GDM1 (cell line): ENCODE data around the gene SPOCK1.
"Not testable (repeated sequence)": the region's sequence is repeated elsewhere in the genome, so short reads cannot be mapped to it uniquely, and the experiment has no call there.

Experiments
- DNase-seq: peaks from one replicate; lab custom pipeline; 2025; lab: John Stamatoyannopoulos, UW

The SPOCK1 gene

GRCh38 chr5:137263371-137264005 lies 235.6 kb downstream of the SPOCK1 start:
- no peak for DNase-seq

GRCh38 chr5:137262818-137263217 lies 236.3 kb downstream of the SPOCK1 start:
- no peak for DNase-seq

DNA sequence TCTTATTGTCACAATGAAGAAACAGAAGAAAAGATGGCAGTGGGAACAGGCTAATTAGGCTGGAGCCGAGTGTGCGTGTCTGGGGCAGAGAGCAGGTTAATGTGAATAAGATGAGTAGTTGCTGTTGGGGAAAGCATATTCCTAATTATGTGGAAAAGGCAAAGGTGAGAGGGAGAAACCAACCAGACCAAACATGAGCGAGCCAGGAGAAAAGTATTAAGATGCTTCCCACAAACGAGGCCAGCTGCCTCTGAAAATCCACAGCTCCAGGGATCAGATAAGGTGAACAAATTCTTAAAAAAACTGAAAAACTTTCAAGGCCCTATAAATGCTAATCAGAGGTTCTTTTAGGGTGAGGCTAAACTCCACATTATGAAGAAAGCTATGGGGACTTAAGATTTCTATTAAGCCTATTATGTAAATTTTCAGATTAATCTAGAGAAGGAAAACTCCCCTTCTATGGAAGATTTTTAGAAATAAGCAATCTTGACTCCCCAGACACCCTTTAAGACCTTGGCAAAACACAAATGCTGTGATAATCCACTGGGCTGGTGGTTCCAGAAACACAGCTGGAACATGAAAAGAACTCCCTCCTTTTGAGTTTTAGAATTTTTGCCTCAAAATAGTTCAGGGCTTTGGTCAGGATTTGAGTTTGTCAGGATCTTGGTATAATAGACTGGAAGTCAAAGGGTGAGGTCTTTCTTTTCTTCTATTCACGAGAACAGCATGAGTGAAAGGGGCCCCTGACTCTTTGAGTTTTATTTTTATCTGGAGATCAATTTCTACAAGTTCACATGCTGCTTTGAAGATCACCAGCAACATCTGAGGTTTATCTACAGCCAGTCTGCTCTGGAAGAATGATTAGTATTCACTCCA lies 238.1 kb downstream of the SPOCK1 start:
- DNase-seq, result no peak

DNA sequence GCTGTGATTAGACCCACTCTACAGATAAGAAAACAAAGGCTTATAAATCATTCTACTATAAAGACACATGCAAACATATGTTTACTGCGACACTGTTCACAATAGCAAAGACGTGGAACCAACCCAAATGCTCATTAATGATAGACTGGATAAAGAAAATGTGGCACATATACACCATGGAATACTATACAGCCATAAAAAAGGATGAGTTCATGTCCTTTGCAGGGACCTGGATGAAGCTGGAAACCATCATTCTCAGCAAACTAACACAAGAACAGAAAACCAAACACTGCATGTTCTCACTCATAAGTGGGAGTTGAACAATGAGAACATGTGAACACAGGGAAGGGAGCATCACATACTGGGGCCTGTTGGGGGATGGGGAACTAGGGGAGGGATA lies 240.0 kb downstream of the SPOCK1 start:
- DNase-seq, result not testable (repeated sequence)

- DNase-seq, result no peak
Observed at GRCh38 chr5:137254119-137255090, 244.7 kb downstream of the SPOCK1 start.

DNA sequence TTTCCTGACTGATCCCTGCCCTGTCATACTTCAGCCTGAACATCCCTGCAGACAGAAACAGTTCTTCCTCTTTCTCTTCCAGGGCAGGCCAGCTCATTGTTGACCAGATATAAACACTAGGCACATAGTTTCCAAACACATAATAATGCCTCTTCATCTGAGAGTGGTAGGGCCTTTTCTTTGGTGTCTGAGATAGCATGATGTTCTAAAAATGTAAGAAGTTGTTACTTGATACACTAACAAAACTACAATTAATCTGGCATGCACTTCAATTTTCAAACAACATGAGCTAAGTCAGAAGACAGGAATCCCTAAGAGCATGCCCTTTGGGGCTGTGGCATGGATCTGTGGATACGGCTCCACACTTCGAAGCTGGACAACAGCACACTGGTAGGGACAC lies 246.6 kb downstream of the SPOCK1 start:
- DNase-seq, result no peak

DNA sequence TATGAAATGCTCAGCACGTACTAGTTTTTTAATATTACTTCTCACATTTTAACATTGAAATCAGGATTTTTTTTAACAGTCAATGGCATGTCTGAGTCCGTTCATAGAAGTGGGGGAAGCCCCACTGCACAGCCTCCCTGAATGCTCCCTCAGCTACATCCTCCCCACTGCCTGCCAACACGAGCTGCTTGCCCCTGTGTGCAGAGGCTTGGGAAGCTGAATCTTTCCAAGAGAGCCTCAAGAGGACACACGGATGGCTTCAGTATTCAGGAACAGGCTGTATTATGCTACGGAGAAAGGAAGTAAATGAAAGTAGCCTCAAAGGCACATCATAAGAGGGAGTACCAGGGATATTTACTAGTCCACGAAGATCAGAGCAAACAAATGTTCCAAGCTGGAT lies 248.7 kb downstream of the SPOCK1 start:
- DNase-seq, result no peak

DNA sequence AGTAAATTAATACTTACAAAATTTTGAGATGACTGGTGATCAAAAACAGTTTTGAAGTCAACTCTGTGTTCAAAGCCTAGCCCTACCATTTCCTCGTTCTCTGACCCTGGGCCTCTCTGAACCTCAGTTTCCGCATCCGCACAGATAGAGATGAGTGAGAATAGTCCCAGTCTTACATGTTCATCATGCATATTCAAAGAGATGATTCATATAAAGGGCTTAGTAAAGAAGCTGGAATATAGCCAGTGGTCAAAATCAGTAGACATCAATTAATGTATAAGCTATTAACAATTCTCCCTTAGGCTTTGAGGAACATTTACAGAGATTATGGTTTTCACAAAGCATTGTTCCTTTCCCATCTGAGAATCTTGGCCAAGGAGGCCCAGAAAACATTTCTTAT lies 250.6 kb downstream of the SPOCK1 start:
- no peak for DNase-seq

- no peak for DNase-seq
Observed at GRCh38 chr5:137245438-137245837, 253.7 kb downstream of the SPOCK1 start.

- no peak for DNase-seq
Observed at GRCh38 chr5:137240285-137240684, 258.8 kb downstream of the SPOCK1 start.

GRCh38 chr5:137236849-137237507 lies 262.1 kb downstream of the SPOCK1 start:
- DNase-seq, result no peak

GRCh38 chr5:137236252-137236651 lies 262.9 kb downstream of the SPOCK1 start:
- no peak for DNase-seq

DNA sequence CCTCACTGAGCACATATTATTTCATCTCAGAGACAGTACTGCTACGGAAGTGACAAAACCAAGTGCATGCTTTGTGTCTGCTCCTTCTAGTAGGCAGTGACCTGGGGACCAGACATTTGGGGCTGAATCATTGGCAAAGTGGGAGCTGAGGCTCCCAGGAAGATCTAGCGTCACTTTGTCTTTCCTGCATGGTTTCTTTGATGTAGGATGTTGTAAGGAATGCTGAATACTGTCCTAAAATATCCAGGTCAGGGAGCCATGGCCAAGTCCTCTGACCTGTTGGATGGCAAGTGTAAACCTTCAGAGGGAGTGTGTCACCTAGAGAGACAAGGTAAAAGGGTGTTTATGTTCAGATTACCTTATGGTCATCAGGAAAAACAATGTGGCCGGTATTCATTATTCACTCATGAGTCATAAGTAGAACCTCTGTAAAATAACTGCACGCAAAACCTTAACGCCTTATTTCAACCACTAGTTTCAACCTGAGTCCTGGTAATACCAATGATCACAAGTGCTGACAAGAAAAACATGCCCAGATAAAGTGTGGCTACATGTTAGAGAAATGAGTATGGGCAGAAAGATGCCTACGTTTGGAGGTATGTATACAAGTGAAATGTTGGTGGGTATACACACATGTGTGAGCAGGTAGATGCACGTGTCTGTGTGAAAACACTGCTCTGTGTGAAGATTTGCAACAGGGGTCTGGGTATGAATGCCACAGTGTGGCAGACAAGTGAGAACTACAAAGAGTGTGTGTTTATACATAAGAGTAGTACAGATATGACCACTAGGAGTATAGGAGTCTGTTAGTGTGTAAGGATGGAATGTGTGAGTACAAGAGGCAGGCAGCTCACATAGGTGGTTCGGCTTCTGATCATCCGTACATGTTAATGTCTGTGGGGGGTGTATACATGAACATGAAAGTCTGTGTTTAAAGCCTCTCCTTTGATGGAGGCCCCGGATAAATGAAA lies 263.9 kb downstream of the SPOCK1 start:
- DNase-seq, result no peak

- DNase-seq, result no peak
Observed at GRCh38 chr5:137233726-137234125, 265.4 kb downstream of the SPOCK1 start.

- DNase-seq, result not testable (repeated sequence)
Observed at GRCh38 chr5:137233304-137233703, 265.8 kb downstream of the SPOCK1 start.

- no peak for DNase-seq
Observed at GRCh38 chr5:137231540-137231939, 267.6 kb downstream of the SPOCK1 start.

- no peak for DNase-seq
Observed at GRCh38 chr5:137228816-137229215, 270.3 kb downstream of the SPOCK1 start.

DNA sequence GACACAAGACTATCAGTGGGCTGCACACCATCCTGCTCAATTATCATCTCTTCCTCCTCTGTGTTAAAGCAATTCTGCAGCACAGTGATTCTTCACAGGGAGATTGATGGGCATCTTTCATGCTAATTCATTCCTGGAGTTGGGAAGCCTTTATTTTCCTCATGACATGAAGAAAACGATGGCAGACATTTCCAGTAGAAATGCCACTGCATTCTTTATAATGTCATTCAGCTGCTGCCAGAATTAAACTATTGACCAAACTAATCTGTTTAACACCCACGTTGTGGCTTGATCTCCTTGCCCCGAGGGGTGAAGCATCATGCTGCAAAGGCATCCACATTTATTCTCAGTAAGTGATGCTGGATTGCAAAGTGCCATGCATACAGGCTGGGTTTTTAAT lies 273.0 kb downstream of the SPOCK1 start:
- no peak for DNase-seq

DNA sequence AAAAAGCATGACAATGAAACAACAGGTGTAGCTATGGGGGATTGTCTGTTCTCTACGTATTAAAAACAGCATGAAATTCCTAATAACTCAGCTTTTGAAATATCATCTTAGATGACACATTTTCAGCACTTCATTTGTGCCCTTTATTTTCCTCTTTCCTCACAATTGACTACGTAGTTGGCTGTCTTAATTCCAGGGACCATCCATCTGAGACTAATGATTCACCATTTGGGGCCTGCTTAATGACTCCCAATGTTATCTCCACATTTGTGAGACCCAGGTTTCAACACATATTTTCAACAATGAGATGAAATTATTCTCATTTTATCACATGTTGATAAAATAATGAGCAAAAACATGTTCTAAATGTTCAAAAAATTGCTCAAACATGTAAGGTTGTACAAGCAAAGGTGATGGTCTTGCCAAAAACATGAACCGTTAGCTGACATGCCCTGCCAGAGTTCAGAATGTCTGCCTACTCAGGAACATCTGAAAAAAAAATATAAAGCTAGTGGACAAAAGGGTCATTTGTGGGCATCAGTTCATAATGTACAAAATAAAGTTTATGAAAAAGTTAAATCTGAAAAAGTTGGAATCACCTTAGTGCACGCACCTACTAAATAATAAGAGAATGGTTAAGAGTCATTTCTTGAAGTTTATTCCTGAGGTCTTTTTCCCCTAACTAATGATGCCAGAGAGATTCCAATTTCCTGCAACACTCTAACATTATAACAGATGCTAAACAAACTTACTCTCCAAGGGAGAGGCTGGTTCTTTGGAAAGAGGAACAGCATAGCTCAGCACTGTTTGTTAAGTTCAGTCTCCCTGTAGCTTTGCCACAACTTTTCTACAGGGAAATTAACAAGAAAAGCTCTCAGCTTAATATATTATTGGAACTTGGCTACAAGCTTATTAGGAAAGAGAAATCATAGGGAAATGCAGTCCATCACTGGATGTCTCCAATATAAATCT lies 275.5 kb downstream of the SPOCK1 start:
- no peak for DNase-seq
